ENCODE results near the gene MTRF1L.

The MTRF1L gene, protein sequence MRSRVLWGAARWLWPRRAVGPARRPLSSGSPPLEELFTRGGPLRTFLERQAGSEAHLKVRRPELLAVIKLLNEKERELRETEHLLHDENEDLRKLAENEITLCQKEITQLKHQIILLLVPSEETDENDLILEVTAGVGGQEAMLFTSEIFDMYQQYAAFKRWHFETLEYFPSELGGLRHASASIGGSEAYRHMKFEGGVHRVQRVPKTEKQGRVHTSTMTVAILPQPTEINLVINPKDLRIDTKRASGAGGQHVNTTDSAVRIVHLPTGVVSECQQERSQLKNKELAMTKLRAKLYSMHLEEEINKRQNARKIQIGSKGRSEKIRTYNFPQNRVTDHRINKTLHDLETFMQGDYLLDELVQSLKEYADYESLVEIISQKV

DNA sequence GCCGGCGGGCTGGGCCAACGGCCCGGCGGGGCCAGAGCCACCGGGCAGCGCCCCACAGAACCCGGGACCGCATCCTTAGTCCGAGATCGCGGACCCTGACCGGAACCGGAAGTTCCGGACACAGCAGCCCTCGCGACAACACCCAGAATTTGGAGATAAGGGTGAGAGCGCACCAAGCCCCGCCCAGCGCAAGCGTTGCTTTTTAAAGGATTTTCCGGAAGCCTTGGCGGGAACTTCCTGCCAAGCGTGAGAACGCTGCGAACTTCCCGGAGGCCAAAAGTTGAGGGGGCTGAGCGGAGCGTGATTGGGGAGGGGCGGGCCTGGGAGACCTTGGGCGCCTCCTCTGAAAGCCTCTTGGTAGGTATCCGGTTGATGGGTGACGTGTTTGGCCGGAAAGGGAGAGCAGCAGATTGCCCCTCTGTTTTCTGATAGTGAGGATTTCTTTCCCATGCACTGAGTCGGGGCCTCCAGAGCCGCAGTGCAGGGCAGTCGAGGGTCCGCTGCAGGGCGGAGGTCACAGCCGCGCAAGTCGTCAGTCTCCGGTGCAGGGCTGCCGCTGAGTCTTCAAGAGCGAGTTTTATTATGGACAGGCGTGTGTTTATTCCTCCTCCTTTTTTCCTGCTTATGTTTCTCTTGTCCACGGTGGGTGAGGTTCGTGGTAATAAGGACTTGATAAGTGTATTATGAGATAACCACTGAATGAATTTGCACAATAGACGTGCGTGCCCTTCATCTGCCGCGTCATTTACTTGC, at the start of gene MTRF1L:
TSS of gene MTRF1L (minus strand) at position 97 of the 753 bp plus-strand sequence. CDS start at position 73, 24 bp downstream.
- peak; percentile 88 for ATAC-seq

DNA sequence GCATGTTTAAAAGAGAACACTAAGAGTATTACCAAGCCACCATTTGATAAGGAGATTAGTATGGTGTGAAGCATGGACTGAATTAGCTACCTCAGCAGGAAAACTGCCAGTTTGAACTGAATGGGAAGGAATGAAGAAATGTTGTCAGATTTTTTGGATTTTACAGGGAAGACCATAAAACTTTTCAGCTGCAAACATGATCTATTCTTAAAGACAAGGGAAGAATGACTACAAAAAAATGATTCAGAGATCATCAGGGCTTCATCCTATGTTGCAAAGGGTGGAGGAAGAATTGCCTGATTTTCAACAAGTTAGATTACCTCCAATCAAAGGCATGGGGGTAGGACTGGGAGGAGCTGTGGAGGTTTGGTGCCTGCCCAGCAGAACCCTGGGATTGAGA, 49.3 kb upstream of the MTRF1L start:
- ATAC-seq, result no peak

DNA sequence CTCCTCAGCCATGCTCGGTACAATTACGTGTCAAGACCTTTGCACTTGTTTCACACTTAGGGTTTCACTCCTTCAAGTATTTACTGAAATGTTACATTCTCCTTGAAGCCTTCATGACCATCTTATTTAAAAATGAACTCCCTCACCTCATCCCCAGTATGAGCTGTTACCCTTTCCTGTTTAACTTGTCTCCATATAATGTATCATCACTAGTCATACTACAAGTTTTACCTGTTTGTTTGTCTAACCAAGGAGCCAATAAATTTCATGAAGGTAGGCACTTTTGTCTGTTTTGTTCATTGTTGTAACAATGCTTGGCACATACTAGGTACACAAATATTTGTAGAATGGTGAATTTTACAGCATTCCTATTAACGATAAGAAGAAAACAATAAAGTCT, 46.1 kb upstream of the MTRF1L start:
- ATAC-seq, result no peak

DNA sequence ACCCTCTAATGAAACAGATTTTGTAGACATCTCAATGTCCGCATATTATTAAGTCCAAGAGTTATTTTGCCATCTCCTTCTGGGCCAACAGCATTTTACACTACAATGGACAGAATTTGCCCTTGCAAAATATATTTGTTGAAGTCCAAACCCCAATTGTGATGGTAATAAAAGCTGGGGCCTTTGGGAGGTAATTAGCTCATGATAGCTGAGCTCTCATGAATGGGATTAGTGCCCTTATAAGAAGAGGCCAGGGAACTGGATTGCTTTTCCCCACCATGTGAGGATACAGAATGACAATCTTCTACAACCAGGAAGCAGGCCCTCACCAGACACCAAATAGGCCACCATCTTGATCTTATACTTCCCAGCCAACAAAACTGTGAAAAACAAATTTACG, 44.9 kb upstream of the MTRF1L start:
- no peak for ATAC-seq

DNA sequence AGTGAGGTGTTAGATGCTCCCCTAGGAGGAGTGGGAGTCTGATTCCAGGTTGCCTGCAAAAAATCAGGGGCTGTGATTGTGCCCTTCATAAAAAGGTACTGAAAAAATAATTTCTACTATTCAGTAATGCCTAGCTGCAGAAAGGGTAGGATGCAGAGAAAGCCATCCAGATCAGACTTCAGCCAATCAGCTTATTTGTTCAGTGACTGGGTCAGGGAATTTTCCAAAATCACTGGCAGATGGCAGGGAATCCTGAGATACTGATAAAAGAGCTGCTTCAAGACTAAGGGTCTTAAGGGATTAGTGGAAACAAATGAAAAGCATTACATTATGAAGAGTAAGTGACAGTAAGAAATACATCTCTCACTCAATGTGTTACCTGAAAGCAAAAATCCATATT, 42.8 kb upstream of the MTRF1L start:
- ATAC-seq, result no peak

DNA sequence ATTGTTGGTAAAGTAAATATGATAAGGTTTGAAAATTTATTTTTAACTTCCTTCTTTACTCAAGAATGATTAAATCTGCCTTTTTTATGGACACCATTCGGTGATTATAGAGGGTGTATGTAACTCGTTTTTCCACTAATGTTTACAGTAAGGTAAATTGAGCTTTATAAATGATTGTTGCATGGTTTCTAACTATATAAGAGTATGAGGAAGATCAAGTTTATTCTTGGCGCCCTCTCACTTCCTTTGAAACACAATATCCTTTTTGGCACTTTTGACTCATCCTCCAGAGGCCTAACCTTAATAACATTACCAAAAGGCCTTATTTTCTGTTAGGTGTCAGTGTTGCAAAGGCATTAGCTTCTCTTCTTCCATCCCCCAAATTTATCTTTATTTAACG, 41.8 kb upstream of the MTRF1L start:
- ATAC-seq, result no peak

DNA sequence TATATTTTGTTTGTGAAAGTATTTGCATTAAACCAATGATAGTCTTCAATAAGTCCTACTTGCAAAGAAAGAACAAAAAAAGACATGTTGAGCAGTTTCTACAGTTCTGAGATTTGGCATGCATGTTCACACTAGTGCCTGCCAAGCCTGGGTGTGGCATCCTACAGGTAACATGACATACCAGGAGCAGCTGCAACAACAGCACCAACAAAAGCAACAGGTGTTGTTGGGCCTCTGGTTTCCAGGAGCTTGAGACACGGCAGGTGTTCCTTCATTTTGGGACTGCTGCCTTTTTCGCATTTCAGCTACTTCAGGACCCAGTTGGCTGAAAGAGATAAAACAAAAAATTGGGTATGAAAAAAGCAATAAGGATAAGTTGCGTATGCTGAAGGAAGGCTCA, 41.2 kb upstream of the MTRF1L start:
- no peak for ATAC-seq

DNA sequence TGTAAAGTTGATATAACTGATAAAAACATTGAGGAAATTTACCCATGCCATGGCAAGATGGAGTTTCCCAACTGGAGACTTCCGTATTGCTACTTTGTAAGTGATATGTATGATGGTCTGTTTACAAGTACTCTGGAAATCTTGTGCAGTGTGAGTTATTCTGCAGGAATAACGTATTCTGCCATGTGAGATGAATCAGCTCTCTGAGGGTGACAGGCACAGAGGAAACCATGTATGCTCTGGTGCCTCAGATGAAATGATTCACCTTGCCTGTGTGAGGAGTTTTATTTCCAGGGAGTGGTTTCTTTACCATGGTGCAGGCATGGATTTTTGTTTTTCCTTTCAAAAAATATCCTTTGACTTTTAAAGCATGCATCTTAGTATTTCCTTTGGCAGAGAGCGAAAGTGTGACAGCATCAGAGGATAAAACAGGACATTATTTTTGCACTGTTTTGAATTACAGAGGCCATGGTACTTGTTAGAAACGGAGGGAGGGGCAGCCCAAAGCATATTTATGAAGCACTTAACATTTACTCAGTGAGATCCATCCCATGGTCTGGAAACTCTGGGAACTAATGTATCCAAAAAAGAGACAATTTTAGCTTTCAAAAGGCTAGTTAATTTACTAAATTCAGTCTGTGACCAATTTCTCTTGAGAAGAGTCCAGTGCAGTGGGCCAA, 36.0 kb upstream of the MTRF1L start:
- no peak for ATAC-seq

DNA sequence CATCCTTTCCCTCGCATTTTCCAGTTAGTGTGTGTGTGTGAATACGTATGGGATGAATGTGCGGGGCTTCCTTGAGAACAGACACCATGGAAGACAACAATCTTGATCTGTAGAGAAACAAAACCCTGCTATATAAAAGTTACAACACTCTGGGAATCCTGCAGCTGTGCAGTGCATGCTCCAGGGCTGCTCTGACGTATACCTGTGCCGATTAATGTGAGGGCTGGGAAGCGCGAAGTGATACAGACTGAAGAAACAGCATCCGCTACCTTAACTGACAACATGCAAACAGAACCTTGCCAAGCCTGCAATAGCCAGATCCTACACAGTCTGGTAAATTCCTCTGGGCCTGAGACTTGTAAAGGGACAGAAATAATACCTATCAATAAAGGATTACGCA, 31.6 kb upstream of the MTRF1L start:
- no peak for ATAC-seq

DNA sequence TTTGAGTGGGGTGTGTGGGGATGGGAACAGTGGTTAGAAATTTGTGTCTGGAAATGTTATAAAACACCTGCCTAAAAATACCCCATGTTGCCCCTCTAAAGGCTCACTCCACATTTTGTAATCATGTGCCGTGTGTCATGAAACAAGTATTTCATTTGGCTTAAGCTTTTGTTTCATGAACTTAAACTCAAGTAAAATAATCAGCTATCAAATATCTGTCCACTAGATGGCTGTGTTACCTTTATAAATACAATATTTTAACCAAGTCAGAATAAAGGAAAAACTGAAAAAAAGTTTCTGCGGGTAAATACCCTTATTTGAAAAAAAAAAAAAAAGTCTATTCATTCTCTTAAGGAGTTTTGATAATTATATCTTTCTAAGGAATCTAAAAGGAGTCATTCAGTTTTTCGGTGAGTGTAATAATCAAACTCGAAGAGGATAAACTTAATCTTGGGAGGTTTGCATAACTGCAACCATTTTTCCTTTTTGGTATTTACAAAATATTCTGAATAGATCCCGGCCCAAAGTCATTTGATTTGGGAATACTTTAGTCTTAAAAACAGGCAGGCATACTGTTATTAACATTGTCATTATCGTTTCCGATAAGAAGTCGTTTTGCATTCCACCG, 29.9 kb upstream of the MTRF1L start:
- ATAC-seq, result no peak

DNA sequence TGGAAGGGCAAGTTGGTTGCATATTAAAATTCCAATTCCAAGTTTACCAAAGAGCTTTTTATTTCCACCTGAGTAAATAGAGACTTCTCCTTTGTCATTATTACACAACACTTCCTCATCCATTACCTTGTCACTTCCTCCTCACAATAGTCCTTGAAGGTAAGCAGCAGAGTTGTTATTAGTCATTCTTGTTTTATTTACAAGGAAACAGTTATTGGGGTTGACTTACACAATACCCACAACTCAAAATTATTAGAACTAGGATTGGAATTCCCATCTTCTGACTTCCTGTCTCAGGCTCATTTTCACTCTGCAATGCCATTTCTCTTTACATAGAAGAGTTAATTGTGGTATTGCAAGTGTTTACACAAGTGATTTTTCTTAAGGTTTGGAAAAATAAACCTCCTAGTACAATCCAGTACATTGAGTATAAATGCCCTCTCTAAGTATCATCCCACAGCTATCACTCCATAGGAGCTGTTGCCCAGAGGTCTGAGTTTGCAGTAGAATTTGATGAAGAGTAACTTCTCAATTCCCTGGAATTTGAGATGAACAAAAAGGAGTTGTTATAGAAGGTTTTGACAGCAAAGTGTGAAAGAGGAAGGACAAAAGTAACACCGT, 28.9 kb upstream of the MTRF1L start:
- ATAC-seq, result no peak

DNA sequence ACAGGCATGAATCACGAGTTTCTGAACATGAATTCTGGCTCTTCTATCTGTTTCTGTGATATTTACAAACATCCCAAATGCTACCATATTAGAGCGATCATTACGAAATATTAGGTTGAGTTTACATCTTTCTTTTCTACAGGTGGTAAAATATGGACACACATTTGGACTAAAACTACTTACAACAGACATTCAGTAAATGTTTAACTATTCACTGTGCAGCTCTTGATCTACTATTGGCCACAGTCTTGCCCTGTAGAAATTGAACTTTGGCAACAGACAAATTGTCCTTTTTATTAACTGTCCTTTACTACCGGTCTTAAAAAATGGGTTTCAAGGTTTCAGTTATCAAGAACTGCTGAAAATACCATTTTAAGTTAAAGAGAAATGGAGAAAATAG, 26.5 kb upstream of the MTRF1L start:
- no peak for ATAC-seq

DNA sequence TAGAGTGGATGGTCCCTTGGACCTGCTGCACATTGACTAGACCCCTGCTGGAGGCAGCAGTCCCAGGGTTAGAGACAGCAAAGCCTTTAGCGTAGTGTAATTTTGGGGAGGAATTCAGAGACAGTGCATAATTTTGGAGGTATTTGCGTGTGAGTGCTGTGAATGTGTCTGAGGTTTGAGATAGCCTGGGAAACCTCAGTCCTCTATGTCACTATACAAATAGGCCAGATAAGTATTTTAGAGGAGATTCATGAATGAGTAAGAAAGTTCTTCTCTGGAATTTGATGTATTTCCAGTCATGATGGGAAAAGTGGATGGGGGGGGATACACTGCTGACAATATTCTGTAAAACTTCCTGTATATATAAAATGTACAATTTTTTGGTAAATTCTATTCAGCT, 25.8 kb upstream of the MTRF1L start:
- no peak for ATAC-seq

DNA sequence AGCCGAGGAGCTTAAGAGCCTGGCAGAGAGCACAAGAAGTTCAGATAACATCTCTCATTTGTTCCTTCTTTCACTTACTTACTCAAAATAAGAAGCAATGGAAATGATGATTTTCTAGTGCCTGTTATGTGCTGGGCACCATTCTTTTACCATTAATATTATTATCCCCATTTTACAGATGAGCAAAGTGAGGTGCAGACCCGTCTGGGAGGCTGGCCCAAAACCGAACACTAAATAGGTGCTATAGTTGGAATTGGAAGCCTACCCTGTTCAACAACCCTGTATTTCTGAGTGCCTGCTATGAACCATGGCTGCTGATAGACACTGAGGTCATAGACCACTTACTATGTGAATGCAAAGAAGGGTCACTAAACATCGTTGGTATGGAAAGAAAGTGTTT, 25.0 kb upstream of the MTRF1L start:
- ATAC-seq, result no peak

DNA sequence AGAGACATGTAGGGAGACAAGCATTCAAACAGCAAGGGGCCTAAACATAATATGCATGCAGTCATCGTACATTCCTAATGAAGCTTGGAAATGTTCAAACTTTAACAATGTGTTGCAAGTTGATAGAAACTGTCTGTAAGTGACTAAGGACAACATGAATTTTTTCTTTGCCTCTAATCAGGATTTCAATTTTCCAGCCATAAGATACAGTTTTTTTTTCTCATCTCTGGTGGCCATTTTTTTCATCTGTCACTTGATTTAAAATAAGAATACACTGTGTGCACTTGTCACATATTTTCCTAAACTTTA, 22.2 kb upstream of the MTRF1L start:
- ATAC-seq, result no peak

DNA sequence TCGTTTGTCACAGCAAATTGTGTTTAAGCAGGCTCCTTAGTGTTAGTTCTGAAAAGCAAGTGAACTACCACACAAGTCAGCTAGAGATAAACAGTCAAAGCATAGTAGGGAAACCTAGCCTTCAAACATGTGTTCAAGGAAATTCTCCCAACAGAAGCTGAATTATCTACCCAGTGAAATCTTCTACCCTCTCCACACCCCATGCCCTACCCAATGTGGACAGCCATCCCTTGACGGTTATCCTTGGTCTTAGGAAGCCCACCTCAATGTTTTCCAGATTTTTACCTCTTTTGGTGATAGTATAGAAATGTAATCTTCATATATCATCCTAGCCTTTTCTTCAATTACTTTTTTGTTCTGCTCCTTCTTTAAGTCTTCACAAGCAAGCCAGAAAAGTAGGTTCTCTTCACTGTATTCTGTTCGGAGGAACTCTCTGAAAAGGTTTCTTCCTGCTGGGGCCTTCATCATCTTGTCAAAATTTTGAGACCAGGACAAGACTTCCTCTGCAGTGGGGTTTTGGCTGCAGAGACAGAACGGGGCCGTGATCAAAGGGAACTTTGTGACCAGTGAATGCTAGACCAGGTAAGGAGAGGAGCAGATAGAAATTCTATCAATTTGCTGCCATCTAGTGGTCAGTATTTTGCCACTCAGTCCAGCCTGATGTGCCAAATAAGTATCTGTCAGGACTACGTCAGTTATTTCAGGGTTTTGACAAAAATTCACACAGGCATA, 21.6 kb upstream of the MTRF1L start:
- ATAC-seq, result peak; percentile 84 to 91

DNA sequence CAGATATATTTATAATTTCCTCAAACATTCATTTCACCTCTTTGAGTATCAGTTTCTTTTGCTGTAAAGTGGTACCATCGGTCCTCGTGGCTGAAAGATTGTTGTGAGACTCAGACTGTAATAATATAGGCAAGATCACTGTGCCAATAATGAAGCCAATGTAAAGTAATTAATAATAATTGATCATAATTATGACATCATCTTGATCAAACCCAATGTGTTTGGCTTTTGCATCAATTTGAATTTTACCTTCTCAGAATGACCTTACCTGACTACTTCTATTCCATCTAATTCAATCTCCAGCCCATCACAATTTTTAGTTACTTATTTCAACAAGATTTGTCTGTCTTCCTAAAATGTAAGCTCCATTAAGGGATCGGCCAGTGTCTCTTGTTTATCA, 15.8 kb upstream of the MTRF1L start:
- ATAC-seq, result no peak

DNA sequence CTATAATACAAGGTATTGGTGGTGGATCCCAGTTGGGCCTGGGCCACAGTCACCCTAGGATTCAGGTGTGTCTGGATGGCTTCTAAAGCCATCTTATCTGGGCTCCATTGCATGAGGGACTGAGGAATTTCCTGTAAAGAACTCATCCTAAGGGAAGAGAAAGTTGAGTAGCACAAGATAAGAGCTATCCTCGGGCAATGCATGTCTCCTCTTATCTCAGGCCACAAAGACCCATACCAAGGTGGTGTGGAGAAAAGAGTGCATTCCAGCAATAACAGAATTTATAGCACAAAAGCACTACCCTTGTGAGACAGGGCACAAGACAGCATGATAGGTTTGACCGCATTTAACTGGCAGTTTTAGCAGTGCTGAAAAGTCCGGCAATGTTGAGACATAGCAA, 14.3 kb upstream of the MTRF1L start:
- ATAC-seq, result no peak

DNA sequence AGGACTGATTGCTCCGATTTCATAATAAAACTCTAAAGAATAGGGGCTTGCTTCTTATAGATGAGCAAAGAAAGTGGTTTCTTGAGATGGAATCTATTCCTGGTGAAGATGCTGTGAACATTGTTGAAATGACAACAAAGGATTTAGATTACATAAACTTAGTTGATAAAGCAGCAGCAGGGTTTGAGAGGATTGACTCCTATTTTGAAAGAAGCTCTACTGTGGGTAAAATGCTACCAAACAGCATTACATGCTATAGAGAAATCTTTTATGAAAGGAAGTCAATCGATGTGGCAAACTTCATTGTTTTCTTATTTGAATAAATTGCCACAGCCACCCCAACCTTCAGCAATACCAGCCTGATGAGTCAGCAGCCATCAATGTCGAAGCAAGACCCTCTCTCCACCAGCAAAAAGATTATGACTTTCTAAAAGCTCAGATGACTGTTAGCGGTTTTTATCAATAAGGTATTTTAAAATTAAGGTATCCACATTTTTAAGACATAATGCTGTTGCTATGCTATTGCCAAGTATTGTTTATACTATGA, 12.7 kb upstream of the MTRF1L start:
- ATAC-seq, result no peak

DNA sequence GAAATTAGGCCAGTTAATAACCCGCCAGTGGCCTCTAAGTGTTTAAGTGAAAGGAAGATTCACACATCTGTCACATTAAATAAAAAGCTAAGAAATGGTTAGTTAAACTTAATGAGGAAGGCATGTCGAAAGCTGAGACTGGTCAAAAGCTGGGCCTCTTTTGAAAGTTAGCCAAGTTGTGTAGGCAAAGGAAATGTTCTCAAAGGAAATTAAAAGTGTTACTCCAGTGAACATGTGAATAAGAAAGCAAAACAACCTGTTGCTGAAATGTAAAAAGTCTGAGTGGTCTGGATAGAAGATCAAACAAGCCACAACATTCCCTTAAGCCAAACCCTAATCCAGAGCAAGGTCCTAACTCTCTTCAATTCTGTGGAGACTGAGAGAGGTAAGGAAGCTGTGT, 10.9 kb upstream of the MTRF1L start:
- no peak for ATAC-seq

DNA sequence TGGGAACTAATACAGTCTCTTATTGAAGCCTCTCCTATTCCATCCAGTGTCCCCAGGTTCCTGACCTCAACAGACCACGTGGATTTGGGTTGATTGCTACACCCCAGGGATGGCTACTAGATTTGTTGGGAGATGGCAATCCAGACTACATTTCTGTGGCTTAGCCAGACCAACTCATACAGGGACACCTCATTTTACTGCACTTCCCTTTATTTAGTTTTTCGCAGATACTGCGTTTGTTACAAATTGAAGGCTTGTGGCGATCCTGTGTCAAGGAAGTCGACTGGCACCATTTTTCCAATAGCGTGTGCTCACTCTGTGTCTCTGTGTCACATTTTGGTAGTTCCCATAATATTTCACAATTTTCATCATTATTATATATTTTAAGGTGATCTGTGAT, 10.3 kb upstream of the MTRF1L start:
- ATAC-seq, result no peak

DNA sequence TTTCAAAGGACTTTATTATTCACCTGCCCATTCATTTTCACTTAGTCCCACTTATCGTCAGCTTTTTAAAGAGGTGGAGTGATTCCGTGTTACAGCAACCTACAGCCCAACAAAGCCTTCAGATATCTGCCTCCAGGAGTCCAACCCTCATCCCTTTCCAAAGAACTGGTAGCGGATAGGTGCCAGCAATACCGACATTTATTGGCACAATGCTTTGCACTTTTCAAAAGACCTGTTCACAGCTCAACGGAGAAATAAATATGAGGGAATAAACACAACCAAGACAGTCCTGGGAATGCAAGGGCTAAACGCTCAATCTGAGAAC, 819 bp upstream of the MTRF1L start:
- no peak for ATAC-seq
